HG03439 (cell line): ENCODE data around the gene ZNF443.
"Not testable (repeated sequence)": the region's sequence is repeated elsewhere in the genome, so short reads cannot be mapped to it uniquely, and the experiment has no call there.

ENCODE experiments used
- ATAC-seq: cut with Tn5 transposase; IDR thresholded peaks from one replicate; pipeline ENCODE4 v1.9.1; 2021; ENCODE audit warnings: mild to moderate bottlenecking, moderate library complexity; ENCODE audit not compliant: unreplicated experiment

The ZNF443 gene

DNA sequence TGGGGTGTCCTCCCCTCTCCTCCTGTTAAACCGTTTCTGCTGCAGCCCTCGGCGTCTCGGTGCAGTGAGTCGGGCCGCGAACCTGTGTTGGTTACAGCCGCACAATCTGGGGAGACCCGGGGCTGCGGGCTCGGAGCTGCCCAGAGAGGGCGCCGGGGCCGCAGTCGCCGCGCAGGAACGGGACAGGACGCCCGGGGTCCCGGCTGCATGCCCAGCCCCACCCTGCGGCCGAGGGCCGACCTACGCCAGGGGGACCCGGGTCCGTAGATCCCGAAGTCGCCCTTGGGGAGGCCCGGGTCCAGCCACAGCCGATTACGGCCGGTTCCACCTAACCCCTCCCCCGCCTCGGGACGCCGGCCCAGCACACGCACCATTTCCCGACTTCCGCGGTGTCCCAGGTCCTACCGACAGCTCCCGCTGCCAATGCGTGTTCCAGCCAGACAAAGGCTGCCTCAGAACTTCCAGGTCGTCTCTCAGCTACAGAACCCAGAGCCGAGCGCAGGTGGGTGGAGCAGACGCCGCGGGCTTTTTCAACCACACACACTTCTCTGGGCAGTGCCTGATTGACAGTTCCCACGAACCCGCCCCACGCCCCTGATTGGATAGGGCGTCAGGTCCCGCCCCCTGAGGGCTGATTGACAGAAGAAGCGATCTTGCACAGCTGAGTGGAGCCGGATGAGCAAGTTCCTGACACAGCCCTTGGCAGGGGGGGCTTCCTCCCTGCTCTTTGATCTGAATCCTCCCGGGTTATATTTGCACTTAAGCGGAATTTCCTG lies at the start of gene ZNF443:
ZNF443 (minus strand) TSS at position 481 of the 776 bp plus-strand sequence; CDS start at position 374, 107 bp downstream.
- ATAC-seq = peak; percentile 96

DNA sequence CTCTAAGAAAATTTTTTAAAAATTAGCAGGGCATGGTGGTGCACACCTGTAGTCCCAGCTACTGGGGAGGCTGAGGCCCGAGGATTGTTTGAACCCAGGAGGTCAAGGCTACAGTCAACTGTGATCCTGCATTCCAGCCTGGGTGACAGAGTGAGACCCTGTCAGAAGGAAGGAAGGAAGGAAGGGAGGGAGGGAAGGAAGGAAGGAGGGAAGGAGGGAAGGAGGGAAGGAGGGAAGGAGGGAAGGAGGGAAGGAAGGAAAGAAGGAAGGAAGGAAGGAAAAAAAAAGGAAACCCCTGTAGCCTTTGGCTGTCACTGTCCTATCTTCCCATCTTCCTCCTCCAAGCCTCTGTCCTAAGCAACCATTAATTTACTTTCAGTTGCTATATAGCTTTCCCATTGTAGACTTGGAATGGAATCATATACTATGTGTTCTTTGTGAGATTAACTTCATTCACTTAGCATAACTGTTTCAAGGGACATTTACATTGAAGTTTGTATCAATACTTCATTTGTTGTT lies 45.5 kb upstream of the ZNF443 start:
- not testable (repeated sequence) for ATAC-seq

DNA sequence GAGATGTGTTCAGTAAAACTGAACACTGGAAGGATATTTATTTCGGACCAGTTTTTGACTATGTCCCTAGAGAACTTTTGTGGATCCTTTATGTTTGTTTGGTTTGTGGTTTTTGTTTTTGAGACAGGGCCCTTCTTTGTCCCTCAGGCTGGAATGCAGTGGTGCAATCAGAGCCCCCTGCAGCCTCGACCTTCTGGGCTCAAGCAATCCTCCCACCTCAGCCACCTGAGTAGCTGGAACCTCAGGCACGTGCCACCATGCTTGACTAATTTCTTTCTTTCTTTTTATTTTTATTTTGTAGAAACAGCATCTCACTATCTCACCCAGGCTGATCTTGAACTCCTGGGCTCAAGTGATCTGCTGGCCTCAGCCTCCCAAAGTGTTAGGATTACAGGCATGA lies 44.8 kb upstream of the ZNF443 start:
- no peak for ATAC-seq

DNA sequence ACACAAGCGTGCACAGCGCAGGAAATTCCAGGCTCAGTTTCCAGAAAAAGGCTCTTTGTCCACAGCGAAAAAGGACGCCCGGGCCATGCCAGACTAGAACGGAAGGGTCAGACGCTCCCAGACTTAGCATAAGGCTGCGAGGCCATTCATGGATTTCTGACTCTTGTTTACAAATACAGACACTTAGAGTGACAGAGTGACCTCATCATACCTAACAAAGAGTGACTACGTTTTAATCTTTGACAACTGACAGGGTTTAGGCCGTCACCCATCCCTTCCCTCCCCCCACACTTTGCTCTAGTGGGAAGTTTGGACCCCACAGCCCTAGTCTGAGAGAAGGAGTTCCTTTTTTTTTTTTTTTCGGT lies 44.2 kb upstream of the ZNF443 start:
- peak; percentile 3 for ATAC-seq

DNA sequence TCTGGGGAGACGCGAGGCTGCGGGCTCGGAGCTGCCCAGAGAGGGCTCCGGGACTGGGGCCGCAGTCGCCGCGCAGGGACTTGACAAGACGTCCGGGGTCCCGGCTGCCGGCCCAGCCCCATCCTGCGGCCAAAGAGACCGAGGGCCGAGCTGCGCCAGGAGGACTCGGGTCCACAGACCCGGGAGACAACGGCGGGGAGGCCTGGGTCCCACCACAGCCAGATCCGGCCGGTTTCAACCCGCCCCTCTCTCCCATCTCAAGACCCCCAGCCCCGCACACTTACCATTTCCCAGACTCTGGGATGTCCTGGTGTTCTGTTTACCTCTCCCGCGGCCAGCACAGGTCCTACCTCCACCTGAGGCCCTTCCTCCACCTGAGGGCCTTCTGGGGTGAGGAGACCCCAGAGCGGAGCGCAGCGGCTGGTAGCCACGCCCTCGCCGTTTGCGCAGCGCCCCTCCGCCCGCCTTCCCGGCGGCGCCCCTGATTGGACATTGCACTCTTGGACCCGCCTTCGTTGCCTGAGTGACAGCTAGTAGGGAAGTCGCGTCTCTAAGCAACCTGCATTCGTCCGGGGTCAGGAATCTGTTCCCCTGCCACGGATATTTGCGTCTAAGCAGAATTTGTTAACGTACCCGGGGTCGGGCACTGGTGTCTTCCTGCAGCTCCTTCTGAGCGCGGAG lies 43.7 kb upstream of the ZNF443 start, which contains the start of gene ZNF709:
ZNF709 (minus strand) TSS at position 446 of the 681 bp plus-strand sequence; CDS start at position 287, 159 bp downstream.
- ATAC-seq = peak; percentile 90

DNA sequence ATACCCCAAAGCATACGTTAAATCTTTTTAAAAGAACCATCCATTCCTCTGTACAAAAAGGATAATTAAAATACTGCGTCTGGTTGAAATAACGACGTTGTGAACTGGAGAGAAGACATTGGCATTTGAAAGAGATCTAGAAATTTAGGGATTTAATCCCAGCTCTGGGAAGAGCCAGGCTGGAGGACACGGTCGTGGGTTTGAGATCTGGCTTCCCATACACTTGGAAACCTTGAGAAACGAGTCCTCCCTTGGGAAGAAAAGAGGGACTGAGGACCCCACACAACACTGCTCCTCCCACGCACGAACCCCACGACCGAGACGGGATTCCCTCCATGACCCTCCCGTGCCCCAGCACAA lies 43.2 kb upstream of the ZNF443 start:
- no peak for ATAC-seq

DNA sequence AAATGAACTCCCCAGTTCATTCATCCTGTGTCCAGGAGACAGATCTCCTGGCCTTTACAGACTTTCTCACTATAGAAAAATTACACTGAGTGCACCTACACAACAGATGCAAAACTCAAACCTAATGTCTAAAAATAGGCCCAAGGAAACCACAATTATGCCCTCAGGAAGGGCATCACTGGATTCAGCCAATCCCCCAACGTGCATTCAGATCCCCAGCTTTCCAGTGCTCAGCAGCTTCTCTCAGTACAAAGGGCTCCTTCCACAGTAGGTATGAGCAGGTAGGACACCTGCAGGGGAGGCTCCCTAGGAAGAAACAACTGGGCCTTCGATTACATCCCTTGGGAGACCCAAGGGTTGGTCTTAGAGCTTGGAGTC lies 41.7 kb upstream of the ZNF443 start:
- ATAC-seq = no peak

DNA sequence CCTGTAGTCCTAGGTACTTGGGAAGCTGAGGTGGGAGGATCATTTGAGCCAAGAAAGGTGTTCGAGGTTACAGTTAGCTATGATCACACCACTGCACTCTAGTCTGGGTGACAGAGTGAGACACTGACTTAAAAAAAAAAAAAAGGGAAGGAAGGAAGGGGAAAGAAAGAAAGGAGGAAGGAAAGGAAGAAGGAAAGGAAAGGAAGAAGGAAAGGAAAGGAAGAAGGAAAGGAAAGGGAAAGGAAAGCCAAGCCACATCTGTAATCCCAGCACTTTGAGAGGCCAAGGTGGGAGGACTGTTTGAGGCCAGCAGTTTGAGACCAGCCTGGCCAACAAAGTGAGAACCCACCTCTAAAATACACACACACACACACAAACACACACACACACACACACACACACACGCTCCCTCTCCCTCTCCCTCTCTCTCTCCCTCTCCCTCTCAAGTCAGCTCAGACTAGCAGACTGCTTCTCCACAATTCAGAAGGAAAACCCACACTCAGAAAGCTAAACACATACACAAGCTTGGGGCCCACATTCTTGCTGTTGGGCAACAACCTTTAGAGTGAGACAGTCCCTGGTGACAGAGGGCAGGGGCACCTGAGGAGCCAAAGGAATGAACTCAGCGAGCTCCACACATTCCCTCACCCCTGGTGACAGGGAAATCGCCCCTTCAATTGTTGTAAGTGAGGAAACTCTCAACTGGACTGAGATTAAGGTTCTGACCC lies 41.1 kb upstream of the ZNF443 start:
- no peak for ATAC-seq

DNA sequence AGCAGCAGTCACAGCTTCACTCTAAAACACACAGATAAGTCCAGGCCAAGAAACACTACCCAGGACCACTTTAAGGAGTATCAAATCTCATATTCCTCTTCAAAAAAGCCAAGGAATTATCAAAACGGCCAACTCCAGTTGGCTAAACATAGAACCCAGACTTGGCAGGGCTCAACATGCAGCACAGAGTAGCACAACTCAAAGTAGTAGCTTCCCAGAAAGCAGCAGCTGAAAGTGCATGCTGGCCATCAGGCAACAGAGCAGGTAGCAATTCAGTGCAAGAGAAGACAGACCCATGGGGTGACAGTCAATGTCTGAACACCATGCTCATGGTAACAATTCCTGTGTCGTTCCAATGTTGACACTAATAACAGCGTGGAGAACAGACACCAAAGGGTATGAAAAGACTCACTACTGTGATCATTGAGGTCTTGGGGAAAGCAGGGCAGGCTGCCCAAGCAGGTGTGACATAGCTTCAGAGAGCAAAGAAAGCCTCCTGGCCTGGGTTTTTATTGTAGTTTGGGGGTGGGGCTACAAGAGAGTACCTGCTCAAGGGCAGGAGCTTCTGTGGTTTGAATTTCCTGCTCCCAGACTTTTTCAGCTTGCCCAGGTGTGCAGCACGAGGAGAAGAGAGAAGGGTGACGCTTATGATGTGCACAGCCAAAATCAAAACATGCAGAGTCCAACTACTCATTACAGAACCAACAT lies 37.6 kb upstream of the ZNF443 start:
- ATAC-seq = no peak

DNA sequence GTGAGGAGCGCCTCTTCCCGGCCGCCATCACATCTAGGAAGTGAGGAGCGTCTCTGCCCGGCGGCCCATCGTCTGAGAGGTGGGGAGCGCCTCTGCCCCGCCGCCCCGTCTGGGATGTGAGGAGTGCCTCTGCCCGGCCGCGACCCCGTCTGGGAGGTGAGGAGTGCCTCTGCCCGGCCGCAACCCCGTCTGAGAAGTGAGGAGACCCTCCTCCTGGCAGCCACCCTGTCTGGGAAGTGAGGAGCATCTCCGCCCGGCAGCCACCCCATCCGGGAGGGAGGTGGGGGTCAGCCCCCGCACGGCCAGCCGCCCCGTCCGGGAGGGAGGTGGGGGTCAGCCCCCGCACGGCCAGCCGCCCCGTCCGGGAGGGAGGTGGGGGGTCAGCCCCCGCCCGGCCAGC lies 26.8 kb upstream of the ZNF443 start:
- ATAC-seq = not testable (repeated sequence)

DNA sequence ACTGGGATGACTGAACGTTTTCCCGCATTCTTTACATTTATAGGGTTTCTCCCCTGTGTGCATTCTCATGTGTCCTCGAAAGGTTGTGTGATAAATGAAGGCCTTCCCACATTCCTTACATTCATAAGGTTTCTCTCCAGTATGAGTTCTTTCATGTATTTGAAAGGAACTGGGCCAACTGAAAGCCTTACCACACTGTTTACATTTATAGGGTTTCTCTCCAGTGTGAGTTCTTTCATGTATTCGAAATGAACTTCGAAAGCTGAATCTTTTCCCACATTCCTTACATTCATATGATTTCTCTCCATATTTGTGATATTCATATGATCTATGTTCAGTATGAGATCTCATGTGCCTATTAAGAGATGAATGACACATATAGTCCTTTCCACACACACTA lies 24.4 kb upstream of the ZNF443 start:
- no peak for ATAC-seq

DNA sequence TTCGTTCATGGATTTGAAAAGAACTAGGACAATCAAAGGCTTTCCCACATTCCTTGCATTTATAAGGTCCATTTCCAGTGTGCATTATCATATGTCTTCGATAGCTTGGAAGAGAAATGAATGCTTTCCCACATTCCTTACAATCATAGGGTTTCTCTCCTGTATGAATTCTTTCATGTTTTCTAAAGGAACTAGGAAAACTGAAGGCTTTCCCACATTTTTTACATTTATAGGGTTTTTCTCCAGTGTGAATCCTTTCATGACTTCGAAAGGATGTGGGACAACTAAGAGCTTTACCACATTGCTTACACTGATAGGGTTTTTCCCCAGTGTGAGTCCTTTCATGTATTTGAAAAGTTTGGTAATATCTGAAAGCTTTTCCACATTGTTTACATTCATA lies 23.9 kb upstream of the ZNF443 start:
- no peak for ATAC-seq

DNA sequence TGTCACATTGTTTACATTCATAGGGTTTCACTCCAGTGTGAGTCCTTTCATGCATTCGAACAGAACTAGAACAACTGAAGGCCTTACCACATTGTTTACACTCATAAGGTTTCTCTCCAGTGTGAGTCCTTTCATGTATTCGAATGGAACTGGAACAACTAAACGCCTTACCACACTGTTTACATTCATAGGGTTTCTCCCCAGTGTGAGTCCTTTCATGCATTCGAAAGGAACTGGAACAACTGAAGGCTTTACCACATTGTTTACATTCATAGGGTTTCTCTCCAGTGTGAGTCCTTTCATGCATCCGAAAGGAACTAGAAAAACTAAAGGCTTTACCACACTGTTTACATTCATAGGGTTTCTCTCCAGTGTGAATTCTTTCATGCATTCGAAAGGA lies 23.3 kb upstream of the ZNF443 start:
- not testable (repeated sequence) for ATAC-seq

DNA sequence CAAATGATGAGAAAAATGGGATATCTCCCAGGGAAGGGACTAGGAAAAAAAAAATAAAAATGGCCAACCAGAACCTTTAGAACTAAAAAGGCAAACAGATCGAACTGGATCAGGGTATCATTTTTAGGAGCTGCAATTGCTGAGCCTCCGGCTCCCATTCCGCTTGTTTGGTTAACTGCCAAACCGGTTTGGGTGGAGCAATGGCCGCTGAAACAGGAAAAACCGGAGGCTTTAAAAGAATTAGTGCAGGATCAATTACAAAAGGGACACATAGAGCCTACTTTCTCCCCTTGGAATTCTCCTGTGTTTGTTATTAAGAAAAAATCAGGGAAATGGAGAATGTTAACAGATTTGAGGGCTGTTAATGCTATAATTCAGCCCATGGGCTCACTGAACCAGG lies 12.7 kb upstream of the ZNF443 start:
- no peak for ATAC-seq

DNA sequence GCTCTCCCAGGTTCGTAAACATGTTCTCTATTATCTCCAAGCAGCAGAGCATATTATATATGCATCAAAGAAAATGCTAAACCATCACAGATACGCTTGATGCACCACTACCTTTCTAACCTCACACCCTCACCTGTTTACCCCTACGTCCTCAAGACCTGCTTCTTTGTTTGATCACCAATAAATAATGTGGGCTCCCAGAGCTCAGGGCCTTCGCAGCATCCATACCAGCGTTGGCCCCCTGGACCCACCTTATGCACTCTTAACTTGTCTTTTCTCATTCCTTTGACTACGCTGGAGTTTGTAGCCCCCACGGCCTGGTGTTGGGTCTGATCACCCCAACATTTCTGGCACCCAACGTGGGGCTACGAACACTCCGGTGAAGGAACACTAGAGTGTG lies 10.0 kb upstream of the ZNF443 start:
- no peak for ATAC-seq

DNA sequence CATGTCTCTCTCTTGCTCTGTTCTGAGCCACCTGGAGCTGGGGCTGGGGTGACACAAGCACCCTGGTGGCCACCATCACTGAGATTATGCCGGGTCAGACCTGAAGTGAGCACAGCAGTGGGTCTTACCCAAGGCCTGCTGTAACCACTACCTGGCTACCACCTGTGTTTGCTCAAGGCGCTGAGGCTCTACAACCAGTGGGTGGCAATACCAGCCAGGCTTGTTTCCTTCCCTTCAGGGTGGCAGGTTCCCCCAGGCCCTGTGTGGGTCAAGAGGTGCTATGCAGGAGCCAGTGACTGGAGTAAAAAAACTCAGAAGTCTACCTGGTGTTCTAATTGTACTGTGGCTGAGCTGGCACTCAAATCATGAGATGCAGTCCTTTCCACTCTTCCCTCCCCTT lies 8.0 kb upstream of the ZNF443 start:
- ATAC-seq = no peak

DNA sequence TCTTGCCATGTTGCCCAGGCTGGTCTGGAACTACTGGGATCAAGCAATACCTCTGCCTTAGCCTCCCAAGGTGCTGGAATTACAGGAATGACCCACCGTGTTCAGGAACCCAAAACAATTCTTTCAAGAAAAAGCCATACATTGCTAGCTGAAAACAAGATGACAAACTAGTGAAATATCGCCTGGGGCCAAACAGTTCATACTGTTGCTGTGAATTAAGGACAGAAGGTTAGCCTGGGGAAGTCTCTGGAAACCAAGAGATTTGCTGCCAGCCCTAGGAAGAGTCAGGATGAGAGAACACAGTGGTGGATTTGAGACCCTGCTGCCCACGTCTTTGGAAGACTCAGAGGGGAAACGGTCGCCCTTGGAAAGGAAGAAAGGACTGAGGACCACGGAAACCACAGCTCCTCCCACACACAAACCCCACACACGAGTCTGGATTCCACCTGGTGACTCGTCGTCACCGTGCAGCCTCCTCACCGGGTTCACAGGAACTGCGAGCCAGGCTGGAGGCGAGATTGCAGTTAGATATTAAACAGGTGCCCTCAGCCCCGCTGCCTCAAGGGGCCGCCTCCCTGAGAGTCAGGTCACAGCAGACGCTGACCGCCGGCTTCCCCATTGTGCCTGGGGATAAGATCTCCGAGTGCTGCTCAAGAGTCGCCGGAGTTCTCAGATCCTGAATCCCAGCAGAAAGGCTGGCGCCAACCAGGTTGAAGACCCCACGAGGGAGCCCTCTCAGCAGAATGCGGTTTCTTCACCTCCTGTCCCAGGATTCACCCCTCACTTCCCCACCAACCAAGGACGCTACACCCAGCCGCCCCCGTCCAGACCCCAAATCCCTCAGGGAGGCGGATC lies 908 bp downstream of the ZNF443 start:
- ATAC-seq = peak; percentile 32

DNA sequence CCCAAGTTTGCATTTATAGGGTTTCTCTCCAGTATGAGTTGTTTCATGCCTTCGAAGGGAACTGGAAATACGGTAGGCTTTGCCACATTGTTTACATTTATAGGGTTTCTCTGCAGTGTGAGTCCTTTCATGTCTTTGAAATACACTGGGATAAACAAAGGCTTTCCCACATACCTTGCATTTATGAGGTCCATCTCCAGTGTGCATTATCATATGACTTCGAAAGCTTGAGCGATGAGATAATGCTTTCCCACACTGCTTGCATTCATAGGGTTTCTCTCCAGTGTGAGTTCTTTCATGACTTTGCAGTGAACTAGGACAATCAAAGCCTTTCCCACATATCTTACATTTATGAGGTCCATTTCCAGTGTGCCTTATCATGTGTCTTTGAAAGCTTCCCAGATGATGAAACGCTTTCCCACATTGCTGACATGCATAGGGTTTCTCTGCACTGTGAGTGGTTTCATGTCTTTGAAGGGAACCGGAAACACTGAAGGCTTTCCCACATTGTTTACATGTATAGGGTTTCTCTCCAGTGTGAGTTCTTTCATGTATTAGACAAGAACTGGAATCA lies 10.0 kb downstream of the ZNF443 start:
- not testable (repeated sequence) for ATAC-seq

DNA sequence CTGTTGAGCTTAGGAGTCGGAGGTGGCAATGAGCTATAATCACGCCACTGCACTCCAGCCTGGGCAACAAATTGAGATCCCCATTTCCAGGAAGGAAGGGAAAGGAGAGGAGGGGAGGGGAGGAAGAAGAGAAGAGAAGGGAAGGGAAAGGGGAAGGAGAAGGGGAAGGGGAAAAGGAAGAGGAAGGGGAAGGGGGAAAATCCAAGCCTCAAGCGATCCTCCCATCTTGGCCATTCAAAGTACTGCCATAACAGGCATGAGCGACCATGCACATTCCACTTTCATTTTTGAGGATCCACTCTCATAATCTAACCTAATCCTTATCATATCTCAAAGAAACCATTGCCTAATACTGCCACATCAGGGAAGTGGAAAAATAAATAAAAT lies 14.9 kb downstream of the ZNF443 start:
- no peak for ATAC-seq
